Upper lobe of left lung (tissue), 4 donors: ENCODE measurements around the gene ARTN.

ENCODE experiments used
- POLR2AphosphoS5 ChIP-seq, 2 donors: sonication (generic); formaldehyde crosslinking; IDR thresholded peaks; one replicate each; pipeline ENCODE4 v1.5.1; 2017; ENCODE audit warnings: antibody characterized with exemption in 2 of 2
- TF ChIP-seq, protein P1 (sequence below), 6 experiments: fragments of 450-650 bp in 4 of 6; fragments of 200-600 bp in 2 of 6; sonication (generic) in 2 of 6; IDR thresholded peaks; one replicate each; pipeline ENCODE4 v1.5.1; 2016 to 2019; ENCODE audit warnings: antibody characterized with exemption in 6 of 6

DNA sequence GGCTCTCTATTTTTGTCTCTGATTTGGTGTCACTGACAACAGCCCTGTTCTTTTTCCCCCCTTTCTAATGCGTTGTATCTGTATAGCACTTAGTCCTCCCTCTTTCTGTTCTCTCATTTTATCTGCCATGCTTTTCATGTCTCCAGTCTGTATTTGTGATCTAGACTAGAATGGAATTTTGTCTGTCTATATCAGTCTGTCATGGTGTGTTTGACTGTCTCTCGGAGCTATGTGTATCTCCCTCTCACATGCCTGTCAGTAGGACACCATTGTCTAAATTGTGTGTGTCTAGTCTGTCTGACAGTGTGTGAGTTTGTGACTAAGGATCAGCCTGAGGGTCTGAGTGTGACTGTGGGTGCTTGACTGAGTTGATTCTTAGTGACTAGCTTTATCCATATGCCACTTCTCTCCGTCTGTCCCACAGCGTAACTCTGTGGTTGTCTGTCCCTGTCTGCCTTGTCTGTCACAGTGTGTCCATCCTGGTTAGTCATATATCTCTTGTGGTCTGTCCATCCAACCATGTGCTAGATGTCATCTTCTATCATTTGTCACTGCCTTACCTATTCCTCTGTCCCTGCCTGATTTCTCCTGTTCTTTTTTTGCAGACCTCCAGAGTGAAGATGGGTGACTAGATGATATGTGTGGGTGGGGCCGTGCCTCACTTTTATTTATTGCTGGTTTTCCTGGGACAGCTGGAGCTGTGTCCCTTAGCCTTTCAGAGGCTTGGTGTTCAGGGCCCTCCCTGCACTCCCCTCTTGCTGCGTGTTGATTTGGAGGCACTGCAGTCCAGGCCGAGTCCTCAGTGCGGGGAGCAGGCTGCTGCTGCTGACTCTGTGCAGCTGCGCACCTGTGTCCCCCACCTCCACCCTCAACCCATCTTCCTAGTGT lies 44.0 kb downstream of the ARTN start:
- TF ChIP-seq, protein P1, sequence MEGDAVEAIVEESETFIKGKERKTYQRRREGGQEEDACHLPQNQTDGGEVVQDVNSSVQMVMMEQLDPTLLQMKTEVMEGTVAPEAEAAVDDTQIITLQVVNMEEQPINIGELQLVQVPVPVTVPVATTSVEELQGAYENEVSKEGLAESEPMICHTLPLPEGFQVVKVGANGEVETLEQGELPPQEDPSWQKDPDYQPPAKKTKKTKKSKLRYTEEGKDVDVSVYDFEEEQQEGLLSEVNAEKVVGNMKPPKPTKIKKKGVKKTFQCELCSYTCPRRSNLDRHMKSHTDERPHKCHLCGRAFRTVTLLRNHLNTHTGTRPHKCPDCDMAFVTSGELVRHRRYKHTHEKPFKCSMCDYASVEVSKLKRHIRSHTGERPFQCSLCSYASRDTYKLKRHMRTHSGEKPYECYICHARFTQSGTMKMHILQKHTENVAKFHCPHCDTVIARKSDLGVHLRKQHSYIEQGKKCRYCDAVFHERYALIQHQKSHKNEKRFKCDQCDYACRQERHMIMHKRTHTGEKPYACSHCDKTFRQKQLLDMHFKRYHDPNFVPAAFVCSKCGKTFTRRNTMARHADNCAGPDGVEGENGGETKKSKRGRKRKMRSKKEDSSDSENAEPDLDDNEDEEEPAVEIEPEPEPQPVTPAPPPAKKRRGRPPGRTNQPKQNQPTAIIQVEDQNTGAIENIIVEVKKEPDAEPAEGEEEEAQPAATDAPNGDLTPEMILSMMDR (IDR thresholded peaks at IDR 0.05), result no peak
- no peak for TF ChIP-seq POLR2AphosphoS5 (IDR thresholded peaks at IDR 0.05)
